Panc1 (cell line): ENCODE results near the gene RASSF5. TPM values are rescaled to one million over a fixed set of nuclear protein-coding genes. Genes with fewer than 3 reads are reported as not detected.

Experiments used
- ATAC-seq: fragments of 200-7000 bp; cut with Tn5 transposase; 2 replicates; pipeline ENCODE4 v1.9.1; 2020; ENCODE audit warnings: mild to moderate bottlenecking, moderate library complexity
- BruUV-seq: library from RNA; stranded (reverse); fragments of 400-500 nt; replicated peaks from 2 replicates; lab custom pipeline; 2021; lab: Mats Ljungman, UMichigan
- CTCF ChIA-PET: fragments of 300-600 bp; sonication (Branson Sonifier 250); formaldehyde crosslinking; loops from one replicate; lab custom pipeline; 2022; ENCODE audit warnings: antibody characterized with exemption; lab: Charles Lee
- POLR2A ChIA-PET: fragments of 300-600 bp; sonication (Branson Sonifier 250); formaldehyde crosslinking; loops from one replicate; lab custom pipeline; 2022; ENCODE audit warnings: antibody characterized with exemption; lab: Charles Lee
- DNase-seq: peaks from one replicate; pipeline ENCODE4 v3.0.0-alpha.2; 2010; ENCODE audit warnings: low read depth, low spot score
- H3K27ac ChIP-seq: 2 replicates; pipeline ENCODE4 v1.5.1; 2011; ENCODE audit warnings: mild to moderate bottlenecking, low read length, inconsistent platforms
- H3K27me3 ChIP-seq: fragments of 200-500 bp; sonication (Bioruptor generic); 2 replicates; pipeline ENCODE4 v1.6.0; 2014; ENCODE audit warnings: low read length, inconsistent platforms; ENCODE audit not compliant: control insufficient read depth, insufficient read depth
- H3K36me3 ChIP-seq: fragments of 200-500 bp; sonication (Bioruptor generic); 2 replicates; pipeline ENCODE4 v1.5.1; 2014; ENCODE audit warnings: inconsistent platforms, mild to moderate bottlenecking, low read length, moderate library complexity; ENCODE audit not compliant: control insufficient read depth, insufficient read depth
- H3K4me1 ChIP-seq: 2 replicates; pipeline ENCODE4 v1.5.1; 2011; ENCODE audit warnings: inconsistent platforms, mild to moderate bottlenecking, low read length, moderate library complexity; ENCODE audit not compliant: control insufficient read depth, insufficient read depth
- H3K4me3 ChIP-seq, 2 experiments: 2 replicates each; pipeline ENCODE4 v1.5.1; 2011 to 2012; ENCODE audit warnings: low read depth in 2 of 2, low read length in 2 of 2, mild to moderate bottlenecking in 2 of 2, inconsistent platforms in 1 of 2, moderate library complexity in 1 of 2
- H3K9me3 ChIP-seq: fragments of 200-500 bp; sonication (Bioruptor generic); 2 replicates; pipeline ENCODE4 v1.5.1; 2014; ENCODE audit warnings: low read depth, mild to moderate bottlenecking, inconsistent platforms, low read length, moderate library complexity; ENCODE audit not compliant: control insufficient read depth, insufficient read depth
- POLR2AphosphoS5 ChIP-seq: IDR thresholded peaks from 2 replicates; pipeline ENCODE4 v1.6.1; 2012; ENCODE audit warnings: mild to moderate bottlenecking, low read depth, low read length, moderate library complexity
- SIN3A ChIP-seq: IDR thresholded peaks from 2 replicates; pipeline ENCODE4 v1.6.1; 2012; ENCODE audit warnings: low read depth, mild to moderate bottlenecking, low read length, moderate library complexity, borderline replicate concordance; ENCODE audit not compliant: insufficient read depth
- TCF7L2 ChIP-seq: IDR thresholded peaks from 2 replicates; pipeline ENCODE4 v1.6.1; 2011; ENCODE audit warnings: mild to moderate bottlenecking, low read depth, low read length, inconsistent platforms
- in situ Hi-C: cut with HindIII; loops from 2 replicates; pipeline ENCODE4 v1.10.0; 2016; ENCODE audit warnings: low sequenced_read_pairs, low pct_unique_long_range_greater_than_20kb
- intact Hi-C: fragments of 100-400 bp; cut with micrococcal nuclease; formaldehyde crosslinking; loops from one replicate; pipeline ENCODE4 v1.10.0; 2022; ENCODE audit not compliant: unreplicated experiment
- total RNA-seq: library from RNA; stranded (reverse); gene quantifications from one replicate; pipeline ENCODE4 v1.2.1, GENCODE V29; 2021; ENCODE audit not compliant: unreplicated experiment
- TF ChIP-seq, protein P1 (sequence below): fragments of 450-650 bp; IDR thresholded peaks from 2 replicates; pipeline ENCODE4 v1.5.1; 2017; ENCODE audit warnings: mild to moderate bottlenecking
- TF ChIP-seq, protein P2 (sequence below), 2 experiments: IDR thresholded peaks; 2 replicates each; pipeline ENCODE4 v1.6.1; 2011 to 2012; ENCODE audit warnings: low read depth in 2 of 2, control low read depth in 1 of 2, low read length in 1 of 2, mild to moderate bottlenecking in 1 of 2, moderate library complexity in 1 of 2; ENCODE audit not compliant: insufficient read depth in 1 of 2

Gene RASSF5
- total RNA-seq, 1 experiment from 2014 or later: 1.6 TPM

DNA sequence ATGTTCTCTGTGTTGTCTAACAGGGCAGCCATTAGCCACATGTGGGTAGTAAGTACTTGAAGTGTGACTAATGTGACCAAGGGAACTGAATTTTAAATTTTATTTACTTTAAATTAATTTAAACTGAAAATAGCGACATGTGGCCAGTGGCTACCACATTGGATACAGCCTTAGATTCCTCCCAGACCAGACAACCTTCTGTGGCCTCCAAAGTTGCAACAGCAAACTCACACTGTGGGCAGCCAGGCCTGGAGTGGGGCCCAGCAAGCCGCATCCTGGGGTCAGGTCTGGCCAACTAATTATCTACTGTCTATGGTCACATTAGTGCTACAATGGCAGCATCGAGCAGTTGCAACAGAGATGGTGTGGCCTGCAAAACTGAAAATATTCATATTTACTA lies 93.2 kb downstream of the RASSF5 start:
- TF ChIP-seq, protein P1, sequence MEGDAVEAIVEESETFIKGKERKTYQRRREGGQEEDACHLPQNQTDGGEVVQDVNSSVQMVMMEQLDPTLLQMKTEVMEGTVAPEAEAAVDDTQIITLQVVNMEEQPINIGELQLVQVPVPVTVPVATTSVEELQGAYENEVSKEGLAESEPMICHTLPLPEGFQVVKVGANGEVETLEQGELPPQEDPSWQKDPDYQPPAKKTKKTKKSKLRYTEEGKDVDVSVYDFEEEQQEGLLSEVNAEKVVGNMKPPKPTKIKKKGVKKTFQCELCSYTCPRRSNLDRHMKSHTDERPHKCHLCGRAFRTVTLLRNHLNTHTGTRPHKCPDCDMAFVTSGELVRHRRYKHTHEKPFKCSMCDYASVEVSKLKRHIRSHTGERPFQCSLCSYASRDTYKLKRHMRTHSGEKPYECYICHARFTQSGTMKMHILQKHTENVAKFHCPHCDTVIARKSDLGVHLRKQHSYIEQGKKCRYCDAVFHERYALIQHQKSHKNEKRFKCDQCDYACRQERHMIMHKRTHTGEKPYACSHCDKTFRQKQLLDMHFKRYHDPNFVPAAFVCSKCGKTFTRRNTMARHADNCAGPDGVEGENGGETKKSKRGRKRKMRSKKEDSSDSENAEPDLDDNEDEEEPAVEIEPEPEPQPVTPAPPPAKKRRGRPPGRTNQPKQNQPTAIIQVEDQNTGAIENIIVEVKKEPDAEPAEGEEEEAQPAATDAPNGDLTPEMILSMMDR: no peak
- TF ChIP-seq POLR2AphosphoS5: no peak
- TF ChIP-seq TCF7L2: no peak
- TF ChIP-seq, protein P2, sequence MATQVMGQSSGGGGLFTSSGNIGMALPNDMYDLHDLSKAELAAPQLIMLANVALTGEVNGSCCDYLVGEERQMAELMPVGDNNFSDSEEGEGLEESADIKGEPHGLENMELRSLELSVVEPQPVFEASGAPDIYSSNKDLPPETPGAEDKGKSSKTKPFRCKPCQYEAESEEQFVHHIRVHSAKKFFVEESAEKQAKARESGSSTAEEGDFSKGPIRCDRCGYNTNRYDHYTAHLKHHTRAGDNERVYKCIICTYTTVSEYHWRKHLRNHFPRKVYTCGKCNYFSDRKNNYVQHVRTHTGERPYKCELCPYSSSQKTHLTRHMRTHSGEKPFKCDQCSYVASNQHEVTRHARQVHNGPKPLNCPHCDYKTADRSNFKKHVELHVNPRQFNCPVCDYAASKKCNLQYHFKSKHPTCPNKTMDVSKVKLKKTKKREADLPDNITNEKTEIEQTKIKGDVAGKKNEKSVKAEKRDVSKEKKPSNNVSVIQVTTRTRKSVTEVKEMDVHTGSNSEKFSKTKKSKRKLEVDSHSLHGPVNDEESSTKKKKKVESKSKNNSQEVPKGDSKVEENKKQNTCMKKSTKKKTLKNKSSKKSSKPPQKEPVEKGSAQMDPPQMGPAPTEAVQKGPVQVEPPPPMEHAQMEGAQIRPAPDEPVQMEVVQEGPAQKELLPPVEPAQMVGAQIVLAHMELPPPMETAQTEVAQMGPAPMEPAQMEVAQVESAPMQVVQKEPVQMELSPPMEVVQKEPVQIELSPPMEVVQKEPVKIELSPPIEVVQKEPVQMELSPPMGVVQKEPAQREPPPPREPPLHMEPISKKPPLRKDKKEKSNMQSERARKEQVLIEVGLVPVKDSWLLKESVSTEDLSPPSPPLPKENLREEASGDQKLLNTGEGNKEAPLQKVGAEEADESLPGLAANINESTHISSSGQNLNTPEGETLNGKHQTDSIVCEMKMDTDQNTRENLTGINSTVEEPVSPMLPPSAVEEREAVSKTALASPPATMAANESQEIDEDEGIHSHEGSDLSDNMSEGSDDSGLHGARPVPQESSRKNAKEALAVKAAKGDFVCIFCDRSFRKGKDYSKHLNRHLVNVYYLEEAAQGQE (IDR thresholded peaks at IDR 0.05; ENCODE audit: insufficient read depth in 1 of 2, low read depth in 2 of 2, low read length in 1 of 2): no peak
- no peak for TF ChIP-seq SIN3A
- H3K27me3 ChIP-seq: no peaks in the 10 kb centered on the region
- no peak overlapping the region for H3K27ac ChIP-seq
- no peaks in the 10 kb centered on the region for H3K4me1 ChIP-seq
- intact Hi-C loops (no loop called here), in situ Hi-C loops (no loop called here)
- no peak for DNase-seq
- CTCF ChIA-PET: no interaction called here
- no peaks in the 10 kb centered on the region for H3K9me3 ChIP-seq
- POLR2A ChIA-PET: no interaction called here
- peaks cover 3% of the 10 kb centered on the region; the same call in 1 of the 2 replicates for H3K36me3 ChIP-seq
- ATAC-seq: no peak
- no peak overlapping the region for H3K4me3 ChIP-seq
- BruUV-seq: no TSS peak

DNA sequence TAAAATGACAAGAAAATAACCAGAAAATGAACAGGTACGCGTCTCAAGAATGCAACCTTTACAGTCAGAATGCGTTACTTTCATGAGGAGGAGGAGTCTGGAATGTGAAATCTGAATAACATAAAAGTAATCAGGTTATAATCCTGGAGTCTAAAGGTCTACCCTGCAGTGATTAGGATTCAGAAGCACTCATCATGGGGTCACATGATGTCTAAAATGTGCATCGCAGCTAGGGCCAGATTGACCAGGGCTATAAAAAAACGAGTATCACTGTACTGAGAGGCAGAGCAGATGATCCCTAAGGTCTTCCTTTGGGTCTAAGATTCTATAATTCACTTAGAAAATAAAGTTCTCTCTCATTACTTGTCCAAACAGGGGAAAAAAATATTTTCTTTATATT lies 97.5 kb downstream of the RASSF5 start:
- Histone ChIP-seq H3K27ac (no peak overlapping the region), H3K9me3 (no peaks in the 10 kb centered on the region), H3K4me1 (no peaks in the 10 kb centered on the region), H3K4me3 (no peak overlapping the region), H3K36me3 (peaks cover 5% of the 10 kb centered on the region; the same call in 1 of the 2 replicates), H3K27me3 (no peaks in the 10 kb centered on the region)
- ATAC-seq: no peak
- POLR2A ChIA-PET: no interaction called here
- no TSS peak for BruUV-seq
- intact Hi-C loops: loop anchor here (5.0 kb wide), 1 partner anchor 307 kb away; no protein-coding TSS in a partner anchor
- in situ Hi-C loops: no loop called here
- CTCF ChIA-PET: no interaction called here
- DNase-seq: no peak
- TF ChIP-seq, protein P1: no peak
- TF ChIP-seq TCF7L2 (no peak), POLR2AphosphoS5 (no peak)
